HG03575 (cell line): ENCODE data around the gene PPP1R3A.

Experiments
- ATAC-seq: cut with Tn5 transposase; IDR thresholded peaks from one replicate; pipeline ENCODE4 v1.9.1; 2021; ENCODE audit not compliant: unreplicated experiment, insufficient number of reproducible peaks, low FRiP score; ENCODE audit errors: extremely low read depth

Gene PPP1R3A

DNA sequence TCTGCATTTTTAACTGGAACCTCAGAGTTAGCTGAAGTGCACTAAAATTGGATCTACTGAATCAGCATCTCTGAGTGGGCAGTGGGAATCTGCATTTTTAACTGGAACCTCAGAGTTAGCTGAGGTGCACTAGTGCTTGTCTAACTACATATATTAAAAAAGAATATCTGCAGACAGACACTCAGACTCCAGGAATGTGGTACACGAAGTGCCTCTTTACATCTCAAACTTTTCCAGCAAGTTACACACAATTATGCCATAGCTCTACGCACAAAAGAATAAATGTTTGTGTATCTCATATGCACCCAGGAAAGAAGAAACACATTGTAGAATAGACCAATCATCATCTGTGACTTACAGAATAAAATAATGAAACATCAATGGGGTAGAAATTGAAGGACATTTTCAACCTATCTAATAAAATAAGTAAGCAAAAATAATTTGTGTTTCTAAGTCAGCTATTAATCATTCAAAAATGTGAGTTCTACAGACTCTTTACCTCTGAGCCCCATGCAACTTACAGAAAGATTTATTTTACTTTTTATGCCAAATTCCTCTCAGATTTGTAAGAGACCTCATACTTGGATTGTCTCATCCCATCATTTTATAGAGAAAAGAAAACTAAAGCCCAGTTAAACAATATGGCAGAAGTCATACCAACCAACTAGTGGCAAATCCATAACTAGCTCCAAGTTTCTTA, 28.3 kb downstream of the PPP1R3A start:
- no peak for ATAC-seq

DNA sequence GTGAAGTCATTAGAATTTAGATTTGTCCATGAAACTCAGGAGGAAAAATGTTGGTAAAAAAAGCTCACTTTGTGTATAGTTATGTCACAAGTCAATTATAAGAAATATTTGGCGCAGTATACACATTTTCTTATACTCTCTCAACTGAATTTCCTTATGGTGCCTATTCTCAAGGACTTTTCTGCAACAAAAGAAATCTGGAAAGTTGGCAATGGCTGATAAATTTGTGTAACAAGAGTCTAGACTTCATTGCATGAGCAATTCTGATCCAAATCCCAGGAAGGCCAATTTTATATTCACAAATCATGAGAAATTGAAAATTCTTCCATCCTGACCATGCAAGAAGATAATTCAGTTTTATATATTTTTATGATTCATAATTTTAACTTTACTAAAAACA, 35.7 kb downstream of the PPP1R3A start:
- ATAC-seq, result no peak

- ATAC-seq, result no peak
These were observed 38.2 kb downstream of the PPP1R3A start for GRCh38 chr7:113880559-113880958.

DNA sequence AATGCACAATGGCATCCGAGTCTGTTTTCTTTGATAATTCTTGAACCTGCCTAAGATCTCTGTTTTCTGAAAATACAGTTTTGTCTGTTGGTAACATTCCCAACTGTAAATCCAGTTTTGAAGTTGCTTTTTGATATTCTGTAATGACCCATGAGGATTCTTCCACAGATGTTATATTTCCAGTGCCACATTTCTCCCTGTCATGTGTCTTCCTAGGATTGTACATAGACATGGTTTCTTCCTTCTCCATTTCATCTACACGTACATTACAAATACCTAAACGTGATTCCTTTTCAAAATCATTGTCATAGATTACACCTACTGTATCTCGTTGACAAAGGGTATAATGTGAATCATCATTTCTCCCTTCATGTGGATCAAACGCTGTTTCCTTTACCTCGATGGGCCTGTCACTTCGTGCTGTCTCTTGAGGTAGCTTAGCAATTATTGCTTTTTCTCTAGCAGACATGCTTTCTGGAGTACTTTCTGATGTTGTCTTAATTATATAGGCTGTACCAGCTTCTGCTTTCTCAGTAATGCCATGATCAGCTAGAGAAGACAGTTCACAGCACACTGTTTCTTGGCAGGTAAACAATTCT, 40.3 kb downstream of the PPP1R3A start:
- ATAC-seq, result no peak

DNA sequence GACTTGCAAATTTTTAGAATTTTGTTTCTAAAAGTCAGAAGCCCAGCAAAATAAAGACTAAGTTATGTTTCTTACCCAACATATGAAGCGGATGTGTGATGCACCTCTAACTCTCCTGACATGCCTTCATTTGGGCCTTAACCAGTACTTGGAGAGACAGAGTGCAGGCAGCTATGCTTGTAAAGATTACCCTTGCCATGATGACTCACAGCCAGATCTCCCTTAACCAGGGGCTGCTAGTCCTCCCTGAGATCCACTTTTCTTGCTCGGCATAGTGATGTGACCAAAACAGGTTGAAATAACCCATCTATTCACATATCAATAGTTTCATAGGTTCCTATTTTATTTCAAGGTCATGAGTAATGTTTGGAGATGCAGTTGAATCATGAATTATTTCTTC, 43.6 kb downstream of the PPP1R3A start:
- no peak for ATAC-seq

GRCh38 chr7:113873554-113874151, 45.2 kb downstream of the PPP1R3A start:
- no peak for ATAC-seq

GRCh38 chr7:113872981-113873380, 45.8 kb downstream of the PPP1R3A start:
- no peak for ATAC-seq

GRCh38 chr7:113867325-113867724, 51.5 kb downstream of the PPP1R3A start:
- ATAC-seq, result no peak

GRCh38 chr7:113856010-113856409, 62.8 kb downstream of the PPP1R3A start:
- no peak for ATAC-seq

DNA sequence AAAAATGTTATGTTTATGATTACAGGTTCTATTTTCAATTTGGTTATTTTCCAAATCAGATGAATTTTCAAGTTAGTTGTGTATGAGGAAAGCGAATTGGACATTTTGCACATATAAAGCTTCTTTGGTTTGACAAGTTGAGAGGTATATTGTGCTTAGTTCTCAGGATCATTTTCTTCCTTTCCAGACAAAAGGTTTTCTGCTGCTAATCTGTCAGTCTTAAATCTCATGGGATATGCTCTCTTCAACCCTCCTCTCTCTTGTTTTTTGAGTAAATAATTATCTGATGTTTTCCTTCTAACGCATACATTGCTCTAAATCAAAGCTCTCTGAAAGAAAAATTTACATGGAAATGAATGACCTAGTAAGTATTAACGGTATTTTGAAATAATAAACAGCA, 77.9 kb downstream of the PPP1R3A start:
- no peak for ATAC-seq

DNA sequence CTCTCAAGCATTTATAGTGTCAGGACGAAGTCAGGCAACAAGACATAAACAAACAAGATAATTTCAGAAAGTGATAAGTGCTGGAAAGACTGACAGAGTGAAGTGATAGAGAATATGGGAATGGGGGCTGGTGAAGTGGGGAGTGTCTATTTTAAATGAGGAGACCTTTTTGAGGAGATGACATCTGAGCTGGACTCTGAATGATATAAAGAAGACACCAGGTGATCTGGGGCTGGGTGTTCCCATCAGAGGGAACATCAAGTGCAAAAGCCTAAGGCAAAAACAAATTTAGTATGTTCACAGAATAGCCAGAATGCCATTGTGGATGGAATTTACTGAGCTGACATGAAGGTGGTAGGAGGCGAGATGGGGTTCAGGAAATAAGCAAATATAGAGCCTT, 83.4 kb downstream of the PPP1R3A start:
- no peak for ATAC-seq

DNA sequence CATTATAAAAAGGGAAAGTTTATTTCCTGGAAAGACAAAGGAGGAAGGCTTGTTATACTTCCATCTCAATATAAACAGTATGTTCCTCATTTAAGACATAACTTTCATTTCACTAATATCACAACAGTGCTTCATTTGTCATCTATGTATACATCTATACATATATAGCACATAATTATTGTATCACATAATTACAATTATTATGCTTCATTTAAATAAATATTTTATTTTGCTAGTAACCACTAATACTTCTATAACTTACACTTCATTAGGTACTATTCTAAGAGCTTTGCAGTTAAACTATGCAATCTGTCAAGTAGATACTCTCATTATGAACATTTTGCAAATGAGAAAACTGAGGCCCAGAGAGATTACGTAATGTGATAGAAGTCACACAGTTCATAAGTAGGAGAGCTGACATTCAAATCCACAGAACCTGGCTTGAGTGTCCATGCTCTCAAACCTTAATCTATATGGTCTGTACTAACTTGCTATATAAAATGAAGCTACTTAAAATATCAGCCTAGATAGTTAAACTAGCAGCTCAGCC, 86.5 kb downstream of the PPP1R3A start:
- ATAC-seq, result no peak

GRCh38 chr7:113831556-113831955, 87.3 kb downstream of the PPP1R3A start:
- no peak for ATAC-seq

- no peak for ATAC-seq
These were observed 90.2 kb downstream of the PPP1R3A start for GRCh38 chr7:113828581-113828980.
